ENCODE measurements around the gene NCAPG. TPM values are rescaled to one million over a fixed set of nuclear protein-coding genes. Genes with fewer than 3 reads are reported as not detected.

NCAPG gene
- total RNA-seq, 2 donors from 2014 or later, result 0.26 to 0.33 TPM

- no peak overlapping the region for H3K4me3 ChIP-seq
- WGBS, 2 donors, result 85 to 87% methylated on average over 5 of the region's 5 CpGs
- no peak for DNase-seq
- H3K27me3 ChIP-seq, result no peaks in the 10 kb centered on the region
- intact Hi-C loops (cut with DNase I), result no loop called here
- ATAC-seq, result no peak
- H3K4me1 ChIP-seq, result no peaks in the 10 kb centered on the region
- H3K9me3 ChIP-seq, result no peaks in the 10 kb centered on the region
- TF ChIP-seq CTCF (IDR thresholded peaks at IDR 0.05), result no peak
- TF ChIP-seq POLR2A (IDR thresholded peaks at IDR 0.05), result no peak
- H3K27ac ChIP-seq, result no peak overlapping the region
- no peaks in the 10 kb centered on the region for H3K36me3 ChIP-seq (replicated peaks in 1 of 2; ENCODE audit: insufficient read depth in 1 of 2, low read depth in 2 of 2)
Measured at GRCh38 chr4:17787315-17787714, 23.5 kb upstream of the NCAPG start.

- H3K27ac ChIP-seq, result no peak overlapping the region
- no peak overlapping the region for H3K4me3 ChIP-seq
- no peak for TF ChIP-seq CTCF (IDR thresholded peaks at IDR 0.05)
- TF ChIP-seq POLR2A (IDR thresholded peaks at IDR 0.05), result no peak
- DNase-seq, result no peak
- H3K36me3 ChIP-seq (replicated peaks in 1 of 2; ENCODE audit: insufficient read depth in 1 of 2, low read depth in 2 of 2), result no peaks in the 10 kb centered on the region
- no peaks in the 10 kb centered on the region for H3K4me1 ChIP-seq
- no peaks in the 10 kb centered on the region for H3K27me3 ChIP-seq
- H3K9me3 ChIP-seq, result no peaks in the 10 kb centered on the region
- no peak for ATAC-seq
- intact Hi-C loops (cut with DNase I), result no loop called here
Measured at GRCh38 chr4:17788956-17789355, 21.8 kb upstream of the NCAPG start.

- H3K36me3 ChIP-seq (replicated peaks in 1 of 2; ENCODE audit: insufficient read depth in 1 of 2, low read depth in 2 of 2), result no peaks in the 10 kb centered on the region
- no peaks in the 10 kb centered on the region for H3K27me3 ChIP-seq
- TF ChIP-seq CTCF (IDR thresholded peaks at IDR 0.05), result no peak
- TF ChIP-seq POLR2A (IDR thresholded peaks at IDR 0.05), result no peak
- intact Hi-C loops (cut with DNase I), result no loop called here
- 74 to 85% methylated on average over 1 of the region's 1 CpG for WGBS, 2 donors
- no peak overlapping the region for H3K4me3 ChIP-seq
- ATAC-seq, result no peak
- no peak for DNase-seq
- H3K4me1 ChIP-seq, result no peaks in the 10 kb centered on the region
- no peaks in the 10 kb centered on the region for H3K9me3 ChIP-seq
- no peak overlapping the region for H3K27ac ChIP-seq
Measured at GRCh38 chr4:17794730-17795129, 16.0 kb upstream of the NCAPG start.

GRCh38 chr4:17797808-17798207, 13.0 kb upstream of the NCAPG start:
- intact Hi-C loops (cut with DNase I), result no loop called here
- no peak for DNase-seq
- H3K36me3 ChIP-seq (replicated peaks in 1 of 2; ENCODE audit: insufficient read depth in 1 of 2, low read depth in 2 of 2), result no peaks in the 10 kb centered on the region
- H3K27ac ChIP-seq, result no peak overlapping the region
- no peak overlapping the region for H3K4me3 ChIP-seq
- no peaks in the 10 kb centered on the region for H3K9me3 ChIP-seq
- TF ChIP-seq CTCF (IDR thresholded peaks at IDR 0.05), result no peak
- TF ChIP-seq POLR2A (IDR thresholded peaks at IDR 0.05), result no peak
- H3K27me3 ChIP-seq, result no peaks in the 10 kb centered on the region
- no peak for ATAC-seq
- WGBS, 2 donors, result 96 to 97% methylated on average over 1 of the region's 1 CpG
- H3K4me1 ChIP-seq, result no peaks in the 10 kb centered on the region

GRCh38 chr4:17805580-17806155, 5.1 kb upstream of the NCAPG start:
- TF ChIP-seq CTCF (IDR thresholded peaks at IDR 0.05), result no peak
- TF ChIP-seq POLR2A (IDR thresholded peaks at IDR 0.05), result no peak
- Histone ChIP-seq H3K27ac (no peak overlapping the region), H3K4me3 (no peak overlapping the region), H3K27me3 (no peaks in the 10 kb centered on the region), H3K36me3 (replicated peaks in 1 of 2; ENCODE audit: insufficient read depth in 1 of 2, low read depth in 2 of 2) (peaks cover 0 to 18% of the 10 kb centered on the region in 2 donors), H3K9me3 (no peaks in the 10 kb centered on the region), H3K4me1 (peaks cover 33% of the 10 kb centered on the region)
- DNase-seq, result no peak
- intact Hi-C loops (cut with DNase I), result no loop called here
- 72 to 77% methylated on average over 3 of the region's 3 CpGs for WGBS, 2 donors
- ATAC-seq, result no peak

All from body of pancreas (tissue), 4 donors.